Liver (tissue), 3 donors: ENCODE results near the gene TEX48.

ENCODE experiments used
- CTCF ChIP-seq: fragments of 150-350 bp; IDR thresholded peaks from 2 replicates; pipeline ENCODE4 v1.5.1; 2017; ENCODE audit warnings: improper control_type of control experiment, low read depth, low read length; ENCODE audit not compliant: missing input control
- GABPA ChIP-seq, 2 donors: IDR thresholded peaks in 1 of 2; conservative IDR thresholded peaks in 1 of 2; 2 replicates each; pipeline ENCODE4 v1.6.1; 2016; ENCODE audit warnings: antibody characterized with exemption in 2 of 2, mild to moderate bottlenecking in 1 of 2, moderate library complexity in 1 of 2
- JUND ChIP-seq, 2 donors: IDR thresholded peaks; 2 replicates each; pipeline ENCODE4 v1.6.1; 2016; ENCODE audit warnings: antibody characterized with exemption in 2 of 2
- RAD21 ChIP-seq, 2 donors: IDR thresholded peaks; 2 replicates each; pipeline ENCODE4 v1.6.1; 2016; ENCODE audit warnings: antibody characterized with exemption in 2 of 2, mild to moderate bottlenecking in 2 of 2
- RXRA ChIP-seq, 2 donors: IDR thresholded peaks; 2 replicates each; pipeline ENCODE4 v1.6.1; 2017 to 2018; ENCODE audit warnings: antibody characterized with exemption in 2 of 2, mild to moderate bottlenecking in 1 of 2
- donor health status: healthy.
- donor health status: healthy.

GRCh38 chr9:114682846-114683245, 854 bp upstream of the TEX48 start:
- no peak for TF ChIP-seq CTCF
- TF ChIP-seq JUND (IDR thresholded peaks at IDR 0.05), result no peak
- no peak for TF ChIP-seq RAD21 (IDR thresholded peaks at IDR 0.05)
- no peak for TF ChIP-seq RXRA (IDR thresholded peaks at IDR 0.05)
- TF ChIP-seq GABPA (IDR thresholded peaks at IDR 0.05 in 1 of 2, conservative IDR thresholded peaks at IDR 0.05 in 1 of 2), result no peak
